KG1 (cell line): Measurements from ENCODE around the gene EIF4G3.
A peak's percentile ranks its signal among the peaks of the same experiment; 100 is the strongest.
"Not testable (repeated sequence)": the region's sequence is repeated elsewhere in the genome, so short reads cannot be mapped to it uniquely, and the experiment has no call there.

ENCODE experiments used
- DNase-seq: peaks from one replicate; lab custom pipeline; 2025; lab: John Stamatoyannopoulos, UW

EIF4G3 gene

DNA sequence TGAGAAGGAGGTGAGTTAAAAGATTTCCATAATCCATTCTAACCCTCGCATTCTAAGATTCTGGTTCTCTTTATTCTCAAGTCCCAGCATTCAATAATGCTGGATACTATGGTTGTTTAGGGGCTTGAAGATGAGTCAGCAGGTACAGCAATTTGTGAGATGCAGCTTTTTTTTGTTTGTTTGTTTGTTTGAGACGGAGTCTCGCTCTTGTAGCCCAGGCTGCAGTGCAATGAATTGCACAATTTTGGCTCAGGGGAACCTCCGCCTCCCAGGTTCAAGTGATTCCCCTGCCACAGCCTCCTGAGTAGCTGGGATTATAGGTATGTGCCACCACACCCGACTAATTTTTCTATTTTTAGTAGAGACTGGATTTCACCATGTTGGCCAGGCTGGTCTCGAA is 23.3 kb downstream of the EIF4G3 start:
- no peak for DNase-seq

DNA sequence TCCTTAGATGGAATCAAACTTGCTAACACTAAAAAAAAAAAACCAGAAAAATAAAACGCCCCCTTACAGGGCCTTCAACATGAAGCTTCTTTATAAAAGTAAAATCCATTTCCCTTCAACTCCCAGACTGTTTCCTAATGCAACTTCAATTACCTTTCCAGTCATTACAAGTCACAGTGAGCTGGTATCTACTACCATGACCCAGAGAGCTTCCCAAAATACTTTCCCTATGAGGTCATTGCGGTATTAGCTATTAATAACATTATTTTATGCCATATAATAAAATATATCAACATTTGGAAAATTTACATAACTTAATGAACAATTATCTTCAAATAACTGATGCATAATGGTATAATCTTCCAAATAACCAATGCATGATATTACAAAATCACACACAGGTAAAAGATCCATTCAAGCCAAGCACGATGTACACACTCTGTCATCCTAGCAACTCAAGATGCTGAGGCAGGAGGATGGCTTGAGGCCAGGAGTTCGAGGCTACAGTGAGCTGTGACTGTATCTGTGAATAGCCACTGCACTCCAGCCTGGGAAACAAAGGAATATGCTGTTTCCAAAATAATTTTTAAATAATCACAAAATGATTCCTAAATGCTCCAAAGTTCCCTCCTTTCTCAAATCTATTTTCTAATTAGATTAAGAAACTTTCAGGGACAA is 24.1 kb downstream of the EIF4G3 start:
- no peak for DNase-seq

DNA sequence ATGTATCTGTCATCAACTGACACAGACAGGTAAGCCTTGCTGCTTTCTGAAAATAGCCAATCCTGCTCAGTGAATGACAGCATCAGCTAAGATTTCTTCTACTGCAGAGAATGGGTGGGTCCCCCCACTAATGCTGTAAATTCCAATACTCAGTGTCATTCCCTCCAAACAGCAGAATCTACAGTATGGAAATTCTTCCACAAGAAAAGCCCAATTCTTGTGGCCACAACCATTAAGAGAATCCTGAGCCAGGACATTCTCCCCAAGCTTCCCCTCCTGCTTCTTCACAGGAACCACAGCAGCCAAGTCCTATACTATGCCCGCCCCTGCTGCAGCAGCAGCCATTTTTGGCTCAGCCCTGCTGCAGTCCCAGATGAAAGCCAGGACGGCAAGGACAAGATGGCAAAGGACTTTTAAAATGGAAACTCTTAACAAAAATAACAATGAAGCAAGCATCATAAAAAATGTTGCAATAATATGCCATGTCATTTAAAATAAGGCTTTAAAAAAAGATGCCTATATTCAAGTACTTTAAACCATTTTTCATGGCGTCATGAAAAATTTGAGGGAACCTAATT is 26.8 kb downstream of the EIF4G3 start:
- DNase-seq: no peak

DNA sequence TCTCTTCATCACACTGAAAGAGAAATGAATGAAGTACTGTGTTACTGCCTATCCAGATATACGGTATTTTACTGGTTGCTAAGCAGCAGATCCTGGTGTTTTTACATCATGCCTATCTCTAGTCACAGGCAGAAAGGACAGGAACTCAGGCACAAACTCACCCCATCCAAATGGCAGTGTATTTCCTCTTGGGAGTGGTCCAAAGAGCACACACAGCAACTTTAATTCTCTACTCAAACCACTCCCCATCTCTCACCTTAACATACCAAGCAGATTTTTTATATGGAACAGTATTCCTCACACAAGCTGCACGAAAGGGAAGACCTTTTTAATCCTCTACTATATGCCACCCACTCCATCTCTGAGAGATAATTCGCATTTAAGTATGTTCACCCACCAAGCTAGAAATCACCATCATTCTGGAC is 27.3 kb downstream of the EIF4G3 start:
- DNase-seq: no peak

DNA sequence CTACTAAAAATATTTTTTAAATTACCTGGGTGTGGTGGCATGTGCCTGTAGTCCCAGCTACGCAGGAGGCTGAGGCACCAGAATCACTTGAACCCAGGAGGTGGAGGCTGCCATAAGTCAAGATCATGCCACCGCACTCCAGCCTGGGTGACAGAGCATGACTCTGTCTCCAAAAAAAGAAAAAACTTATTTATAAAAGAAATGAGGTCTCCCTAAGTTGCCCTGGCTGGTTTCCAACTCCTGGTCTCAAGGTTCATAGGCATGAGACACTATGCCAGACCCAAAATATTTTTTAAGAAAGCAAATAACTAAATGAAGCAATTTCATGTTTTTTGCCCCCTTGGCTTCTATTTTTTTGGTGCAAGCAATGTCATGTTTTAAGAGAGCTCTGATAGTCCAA is 32.9 kb downstream of the EIF4G3 start:
- DNase-seq: no peak

DNA sequence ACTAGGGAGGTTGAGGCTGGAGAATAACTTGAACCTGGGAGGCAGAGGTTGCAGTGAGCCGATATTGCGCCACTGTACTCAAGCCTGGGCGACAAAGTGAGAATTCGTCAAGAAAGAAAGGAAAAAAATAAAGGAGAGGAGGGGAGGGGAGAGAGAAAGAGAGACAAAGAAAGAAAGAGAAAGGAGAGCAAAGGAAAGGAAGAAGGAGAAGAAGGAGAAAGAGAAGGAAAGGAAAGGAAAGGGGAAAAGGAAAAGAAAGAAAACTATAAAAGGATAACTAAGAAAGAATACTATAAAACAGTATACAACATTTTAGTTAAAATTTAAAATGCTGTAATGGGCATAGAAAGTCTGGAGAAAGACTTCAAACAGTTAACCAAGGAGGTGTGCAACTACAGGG is 33.6 kb downstream of the EIF4G3 start:
- no peak for DNase-seq

DNA sequence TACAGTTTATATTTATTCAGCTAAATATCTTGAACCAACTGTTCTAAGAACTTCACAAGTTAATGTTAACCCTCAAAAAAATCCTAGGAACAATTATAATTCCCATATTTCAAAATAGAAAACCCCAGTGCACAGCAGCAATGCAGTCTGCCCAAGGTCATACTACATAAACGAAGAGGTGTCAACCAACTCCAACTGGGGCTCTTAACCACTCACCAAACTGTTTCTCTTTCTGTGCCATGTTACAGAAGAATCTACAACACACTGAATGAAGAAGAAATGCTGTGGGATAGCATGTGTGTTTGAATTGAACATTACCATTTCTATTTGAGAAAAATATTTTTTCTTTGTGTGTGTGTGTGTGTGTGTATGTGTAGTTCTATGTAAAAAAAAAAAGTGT is 35.7 kb downstream of the EIF4G3 start:
- DNase-seq: no peak

DNA sequence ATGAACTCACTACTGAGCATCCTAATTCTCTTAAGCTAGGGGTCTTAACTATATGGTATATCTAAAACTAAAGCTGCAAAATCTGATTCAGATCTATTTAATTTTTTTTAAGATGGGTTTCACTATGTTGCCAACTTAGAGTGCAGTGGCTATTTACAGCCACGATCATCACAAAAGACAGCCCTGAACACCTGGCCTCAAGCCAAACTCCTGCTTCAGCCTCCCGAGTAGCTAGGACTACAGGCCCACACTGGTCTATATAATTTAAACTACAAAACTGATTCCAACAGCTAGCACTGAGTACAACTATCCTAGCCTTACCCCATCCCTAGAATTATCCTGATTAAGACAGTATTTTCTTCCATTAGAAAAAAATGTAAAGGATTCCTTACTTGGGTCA is 37.1 kb downstream of the EIF4G3 start:
- DNase-seq: no peak

DNA sequence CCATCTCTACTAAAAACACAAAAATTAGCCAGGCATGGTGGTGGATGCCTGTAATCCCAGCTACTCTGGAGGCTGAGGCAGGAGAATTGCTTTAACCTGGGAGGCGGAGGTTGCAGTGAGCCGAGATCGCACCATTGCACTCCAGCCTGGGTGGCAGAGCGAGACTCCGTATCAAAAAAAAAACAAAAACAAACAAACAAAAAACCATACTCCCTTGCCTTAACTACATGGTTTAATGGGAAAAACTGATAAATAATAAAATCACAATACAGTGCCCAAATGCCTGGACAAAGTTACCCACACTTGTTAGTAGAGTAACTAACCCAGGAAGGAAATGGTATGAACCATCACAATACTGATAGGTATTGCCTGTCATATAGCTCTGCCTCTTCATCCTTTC is 40.4 kb downstream of the EIF4G3 start:
- DNase-seq: not testable (repeated sequence)

DNA sequence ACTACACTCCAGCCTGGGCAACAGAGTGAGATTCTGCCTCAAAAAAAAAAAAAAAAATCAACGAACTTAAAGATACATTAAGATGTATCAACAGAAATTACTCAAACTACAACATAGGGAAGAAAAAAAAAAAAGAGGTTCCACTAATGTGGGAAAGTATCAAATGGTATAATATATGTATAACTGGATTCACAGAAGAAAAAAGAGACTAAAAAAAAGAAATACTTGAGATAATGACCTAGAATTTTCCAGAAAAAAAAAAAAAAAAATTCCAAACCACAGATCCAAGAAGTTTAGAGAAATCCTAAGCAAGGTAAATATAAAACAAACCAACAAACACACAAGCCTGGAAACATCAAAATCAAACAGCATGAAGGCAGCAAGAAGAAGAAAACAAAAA is 45.5 kb downstream of the EIF4G3 start:
- DNase-seq: no peak

DNA sequence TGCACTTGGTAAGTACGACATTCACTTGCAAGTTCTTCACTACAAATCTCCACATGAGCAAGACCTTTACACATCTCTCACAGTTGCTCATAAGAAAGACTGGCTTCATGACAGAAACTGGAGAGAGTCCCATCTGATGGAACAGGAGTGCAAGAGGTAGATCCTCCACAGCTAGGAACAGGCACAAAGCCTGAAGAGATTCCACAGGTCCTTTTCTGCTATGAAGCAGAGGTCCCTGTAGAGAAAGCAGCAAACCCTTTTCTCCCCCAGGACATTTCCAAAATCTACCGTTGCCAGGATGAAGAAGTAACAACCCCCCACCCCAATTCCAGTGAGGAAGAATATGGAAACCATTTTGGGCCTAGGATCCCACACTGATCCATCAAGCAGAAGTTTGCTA is 47.3 kb downstream of the EIF4G3 start:
- no peak for DNase-seq

DNA sequence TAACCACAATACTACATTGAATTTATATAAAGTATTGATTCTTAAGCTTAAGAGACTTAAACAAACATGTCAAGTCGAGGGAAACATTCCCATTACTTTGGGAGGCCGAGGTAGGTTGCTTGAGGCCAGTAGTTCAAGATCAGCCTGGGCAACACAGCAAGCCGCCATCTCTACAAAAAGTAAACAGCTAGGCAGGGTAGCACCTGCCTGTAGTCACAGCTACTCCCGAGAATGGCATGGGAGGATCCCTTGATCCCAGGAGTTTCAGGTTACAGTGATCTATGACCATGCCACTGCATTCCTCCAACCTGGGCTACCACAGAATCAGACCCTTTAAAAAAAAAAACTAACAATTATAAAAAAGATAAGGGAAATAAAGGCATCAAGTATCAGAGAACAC is 50.4 kb downstream of the EIF4G3 start:
- no peak for DNase-seq

DNA sequence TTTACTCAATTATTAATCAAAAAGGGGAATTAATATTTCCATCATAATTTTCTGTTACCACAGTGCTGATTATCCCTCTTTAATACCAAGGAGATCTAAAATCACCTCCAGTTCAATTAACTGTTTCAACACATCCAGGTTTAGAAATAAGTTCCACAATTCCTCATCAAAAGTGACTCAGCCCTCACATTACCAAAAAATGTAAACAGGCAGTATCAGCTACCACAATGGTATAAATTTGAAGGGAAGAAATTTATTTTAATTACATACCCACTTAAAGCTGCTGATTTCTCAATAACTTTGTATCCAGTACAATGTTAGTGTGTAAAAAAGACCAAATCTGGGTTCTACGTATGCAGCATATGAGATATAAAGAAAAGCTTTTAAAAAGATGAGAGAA is 51.9 kb downstream of the EIF4G3 start:
- no peak for DNase-seq

DNA sequence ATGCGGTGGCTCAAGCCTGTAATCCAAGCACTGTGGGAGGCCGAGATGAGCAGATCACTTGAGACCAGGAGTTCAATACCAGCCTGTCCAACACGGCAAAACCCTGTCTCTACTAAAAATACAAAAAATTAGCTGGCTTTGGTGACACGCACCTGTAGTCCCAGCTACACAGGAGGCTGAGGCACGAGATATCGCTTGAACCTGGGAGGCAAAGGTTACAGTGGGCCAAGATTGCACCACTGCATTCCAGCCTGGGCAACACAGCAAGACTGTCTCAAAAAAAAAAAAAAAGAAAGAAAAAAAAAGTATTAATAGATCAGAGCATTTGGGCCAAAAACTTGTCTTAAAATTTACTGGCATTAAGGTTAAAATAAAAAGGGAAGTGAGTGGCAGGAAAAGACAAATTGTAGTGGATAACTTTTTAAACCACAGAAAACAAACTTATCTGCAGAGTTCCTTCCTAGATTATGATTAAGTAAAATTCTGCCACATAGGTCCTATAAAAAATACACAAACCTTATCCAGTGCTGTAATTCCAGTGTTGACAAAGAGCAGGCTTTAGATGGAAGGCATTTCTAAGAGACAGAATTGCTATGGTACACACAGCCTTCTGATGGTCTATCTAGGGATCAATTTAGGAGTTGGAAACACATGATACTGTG is 53.3 kb downstream of the EIF4G3 start:
- peak; percentile 29 for DNase-seq

DNA sequence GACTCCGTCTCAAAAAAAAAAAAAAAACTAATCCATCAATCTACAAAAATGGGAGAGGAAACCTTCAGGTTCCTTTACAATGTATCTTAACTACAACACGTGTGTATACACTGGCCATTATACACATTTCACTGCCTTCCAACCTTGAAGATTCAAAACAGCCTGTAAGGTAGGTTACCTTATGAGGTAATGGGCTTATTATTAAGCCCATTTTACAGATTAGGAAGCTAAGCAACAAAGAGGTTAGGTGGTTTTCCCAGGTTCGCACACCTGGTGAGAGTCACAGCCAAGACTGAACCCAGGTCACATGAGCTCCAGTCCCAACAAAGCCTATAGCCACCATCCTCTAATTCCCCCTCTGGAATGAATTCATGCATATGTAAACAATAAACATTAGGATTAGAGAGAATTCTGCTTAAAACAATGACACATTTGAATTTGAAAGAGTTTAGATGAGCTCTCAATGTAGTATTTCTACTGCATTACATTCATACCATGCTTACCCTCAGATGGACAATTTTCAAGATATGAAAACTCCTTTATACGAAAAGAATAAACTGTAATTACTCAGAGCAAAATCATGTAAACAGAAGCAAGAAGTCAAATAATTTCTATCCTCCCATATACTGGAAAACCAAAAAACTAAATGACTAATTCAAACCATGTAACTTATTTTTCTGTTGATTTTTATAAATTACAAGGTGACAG is 54.8 kb downstream of the EIF4G3 start:
- DNase-seq: no peak

DNA sequence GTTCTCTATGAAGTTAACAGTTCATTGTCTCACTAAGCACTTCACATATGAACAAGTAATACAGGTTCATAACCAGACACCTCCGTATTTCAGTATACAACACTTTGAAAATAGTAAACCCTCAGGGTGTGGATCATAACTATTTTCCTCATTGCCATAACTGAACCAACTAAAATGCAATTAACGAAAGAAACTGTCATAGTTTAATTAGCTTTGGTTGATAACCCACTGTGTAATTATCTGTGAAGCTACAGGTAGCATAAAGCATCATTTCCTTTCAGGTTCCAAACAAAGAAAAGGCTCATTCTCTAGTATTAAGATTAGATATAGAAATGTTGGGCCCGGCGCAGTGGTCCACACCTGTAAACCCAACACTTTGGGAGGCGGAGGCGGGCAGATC is 58.5 kb downstream of the EIF4G3 start:
- DNase-seq: no peak

DNA sequence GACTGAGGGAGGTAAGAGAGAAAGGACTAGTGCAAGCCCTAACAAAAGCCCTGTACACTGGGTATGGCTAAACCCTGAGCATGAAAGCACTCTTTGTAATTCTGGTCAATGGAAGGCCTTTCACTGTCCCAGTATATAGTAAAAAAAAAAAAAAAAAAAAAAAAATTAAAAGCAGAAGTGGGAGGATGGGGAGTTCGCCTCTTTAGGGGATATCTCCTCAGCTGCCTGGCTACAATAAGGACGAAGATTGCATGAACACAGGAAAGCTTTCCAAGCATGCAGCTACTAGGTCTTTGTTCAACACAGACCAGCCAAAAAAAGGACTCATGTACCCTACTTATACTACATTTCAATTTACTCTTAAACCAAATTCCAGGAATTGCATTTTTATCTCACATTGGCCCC is 59.1 kb downstream of the EIF4G3 start:
- no peak for DNase-seq

DNA sequence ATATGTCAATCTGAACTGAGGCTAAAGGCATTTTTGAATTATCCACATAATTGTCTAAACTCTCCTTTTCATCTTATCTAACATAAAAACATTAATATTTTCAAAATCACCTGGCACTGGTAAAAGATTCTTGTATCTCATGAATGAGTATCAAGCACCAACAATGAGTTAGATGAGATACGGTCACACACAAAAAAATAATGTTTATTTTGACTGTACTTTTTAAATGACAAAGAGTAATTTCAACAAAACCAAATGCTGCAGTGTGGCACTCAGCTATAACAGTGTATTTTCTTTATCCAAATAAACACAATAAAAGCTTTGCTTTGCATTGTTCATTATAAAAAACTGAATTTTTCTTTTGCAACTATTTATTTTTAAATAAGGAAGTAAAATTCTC is 59.5 kb downstream of the EIF4G3 start:
- no peak for DNase-seq

DNA sequence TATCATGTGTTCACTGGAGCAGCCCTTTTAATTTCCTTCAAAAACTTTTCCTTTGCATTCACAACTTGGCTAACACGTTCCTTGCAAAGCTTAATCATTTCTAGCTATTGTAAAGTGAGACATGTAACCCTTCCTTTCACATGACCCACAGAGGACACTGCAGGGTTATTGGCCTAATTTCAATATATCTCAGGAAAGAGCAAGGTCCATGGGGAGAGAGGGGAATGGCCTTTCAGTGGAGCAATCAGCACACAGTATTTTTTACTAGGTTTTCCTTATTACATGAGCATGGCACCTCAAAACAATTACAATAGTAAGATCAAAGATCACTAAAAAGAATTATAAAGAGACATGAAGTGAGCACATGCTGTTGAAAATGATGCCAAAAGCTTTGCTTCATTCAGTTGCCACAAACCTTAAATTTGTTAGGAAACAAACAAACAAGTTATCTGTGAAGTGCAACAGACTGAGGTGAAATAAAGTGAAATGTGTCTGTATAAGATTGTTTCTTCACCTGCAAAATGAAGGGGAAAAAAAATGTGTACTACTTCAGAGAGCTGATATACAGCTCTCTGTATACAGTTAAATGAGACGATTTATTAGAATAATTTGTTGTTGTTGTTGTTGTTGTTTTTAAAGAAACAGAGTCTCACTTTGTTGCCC is 61.5 kb downstream of the EIF4G3 start:
- no peak for DNase-seq

DNA sequence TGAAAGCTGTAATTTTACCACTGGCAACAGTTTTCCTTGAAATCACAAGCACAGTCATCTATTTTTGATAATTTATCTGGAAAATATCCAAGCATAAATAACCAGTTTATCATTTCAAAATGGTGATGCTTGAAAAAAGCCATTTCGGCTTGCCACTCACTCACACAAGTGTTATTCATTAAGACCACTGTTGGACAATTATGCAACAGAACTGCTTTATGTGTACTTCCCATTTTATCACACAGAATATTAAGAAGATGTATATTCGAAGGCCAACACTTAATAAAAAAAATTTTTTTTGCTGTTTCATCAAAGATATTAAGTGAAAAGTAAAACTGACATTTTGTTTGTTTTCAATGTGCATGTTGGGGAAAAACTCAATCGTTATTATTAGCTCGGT is 62.3 kb downstream of the EIF4G3 start:
- no peak for DNase-seq

DNA sequence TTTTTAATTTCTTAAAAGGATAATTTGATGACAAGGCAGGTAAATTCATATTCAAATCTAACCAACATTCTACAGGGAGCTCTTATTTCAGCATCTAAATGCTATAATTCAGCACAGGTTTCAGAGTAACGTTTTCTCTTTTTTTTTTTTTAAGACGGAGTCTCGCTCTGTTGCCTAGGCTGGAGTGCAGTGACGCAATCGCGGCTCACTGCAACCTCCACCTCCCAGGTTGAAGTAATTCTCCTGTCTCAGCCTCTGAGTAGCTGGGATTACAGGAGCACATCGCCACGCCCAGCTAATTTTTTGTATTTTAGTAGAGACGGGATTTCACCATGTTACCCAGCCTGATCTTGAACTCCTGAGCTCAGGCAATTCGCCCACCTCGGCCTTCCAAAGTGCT is 66.5 kb downstream of the EIF4G3 start:
- DNase-seq: no peak

DNA sequence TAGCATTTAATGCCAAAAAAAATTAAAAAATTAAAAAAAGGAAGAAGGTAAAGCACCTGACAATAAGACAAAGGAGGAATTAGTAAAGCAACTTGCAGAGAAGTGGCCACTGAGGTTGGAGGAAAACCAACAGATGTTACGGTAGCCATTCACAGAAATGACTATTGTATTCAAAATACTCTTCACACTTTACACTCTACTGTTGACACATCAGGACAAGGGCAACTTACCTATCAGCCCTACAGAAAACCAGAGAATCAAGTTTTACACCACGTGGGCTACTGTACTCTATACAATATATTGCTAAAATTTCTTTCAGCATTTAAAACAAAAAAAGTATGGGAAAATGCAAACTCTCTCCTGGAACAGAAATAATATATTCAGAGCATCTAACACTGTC is 70.0 kb downstream of the EIF4G3 start:
- DNase-seq: no peak

DNA sequence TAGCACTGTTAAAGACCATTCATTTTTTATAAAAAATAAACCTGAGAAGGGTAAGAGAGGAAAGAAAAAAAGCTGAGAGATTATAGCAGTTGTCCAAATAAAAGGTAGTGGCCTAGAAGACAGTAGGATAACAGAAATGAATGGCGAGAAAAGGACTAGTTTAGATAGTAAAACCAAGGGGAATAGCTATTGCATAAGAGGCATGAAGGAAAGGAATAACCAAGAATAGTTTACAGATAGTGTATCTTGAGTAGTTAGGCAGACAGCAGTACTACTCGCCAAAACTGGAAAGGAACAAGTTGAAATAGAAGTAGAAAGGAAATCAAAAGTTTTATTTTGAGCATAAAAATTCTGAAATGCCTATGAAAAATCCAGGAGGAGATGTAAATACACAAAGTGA is 70.5 kb downstream of the EIF4G3 start:
- no peak for DNase-seq
